HAP-1 (cell line): ENCODE measurements around the gene NME2.

Source experiments
- DNase-seq, 2 experiments: peaks; one replicate each; pipeline ENCODE4 v3.0.0-alpha.2; 2016 to 2020; ENCODE audit warnings: low spot score in 2 of 2
- H3K27me3 ChIP-seq: fragments of 250-450 bp; sonication (Bioruptor Pico); 2 replicates; pipeline ENCODE4 v1.5.1; 2020; ENCODE audit warnings: low read depth, mild to moderate bottlenecking, moderate library complexity
- H3K36me3 ChIP-seq: fragments of 250-450 bp; sonication (Bioruptor Pico); replicated peaks from 2 replicates; pipeline ENCODE4 v1.5.1; 2020; ENCODE audit warnings: mild to moderate bottlenecking
- H3K4me1 ChIP-seq: fragments of 250-450 bp; sonication (Bioruptor Pico); 2 replicates; pipeline ENCODE4 v1.5.1; 2020; ENCODE audit warnings: mild to moderate bottlenecking
- H3K4me3 ChIP-seq: fragments of 250-450 bp; sonication (Bioruptor Pico); 2 replicates; pipeline ENCODE4 v1.5.1; 2020; ENCODE audit warnings: mild to moderate bottlenecking, moderate library complexity
- H3K9me3 ChIP-seq: fragments of 250-450 bp; sonication (Bioruptor Pico); 2 replicates; pipeline ENCODE4 v1.5.1; 2020; ENCODE audit warnings: mild to moderate bottlenecking, moderate library complexity
- in situ Hi-C: fragments of 300-500 bp; cut with MboI; formaldehyde crosslinking; loops from 3 replicates; pipeline ENCODE4 v1.14.3; 2020; ENCODE audit warnings: low sequenced_read_pairs, inconsistent platforms, mixed read lengths

The NME2 gene

GRCh38 chr17:51135956-51136355 is 30.3 kb upstream of the NME2 start:
- Histone ChIP-seq H3K36me3 (no peaks in the 10 kb centered on the region), H3K4me1 (no peaks in the 10 kb centered on the region), H3K9me3 (no peaks in the 10 kb centered on the region), H3K27me3 (peaks cover 9% of the 10 kb centered on the region; the same call in 1 of the 2 replicates), H3K4me3 (no peak overlapping the region)
- no peak for DNase-seq
- in situ Hi-C loops = no loop called here

GRCh38 chr17:51142597-51142996 is 23.6 kb upstream of the NME2 start:
- DNase-seq = peak in 1 of 2 experiments; percentile 83
- in situ Hi-C loops = no loop called here
- H3K4me3 ChIP-seq = no peak overlapping the region
- H3K36me3 ChIP-seq = no peaks in the 10 kb centered on the region
- peaks cover 3% of the 10 kb centered on the region; the same call in 1 of the 2 replicates for H3K4me1 ChIP-seq
- H3K27me3 ChIP-seq = peaks cover 19% of the 10 kb centered on the region
- no peaks in the 10 kb centered on the region for H3K9me3 ChIP-seq

- in situ Hi-C loops = no loop called here
- Histone ChIP-seq H3K4me1 (peaks cover 3% of the 10 kb centered on the region; the same call in 1 of the 2 replicates), H3K36me3 (no peaks in the 10 kb centered on the region), H3K4me3 (no peak overlapping the region), H3K27me3 (peaks cover 17% of the 10 kb centered on the region), H3K9me3 (no peaks in the 10 kb centered on the region)
- no peak for DNase-seq
These were observed 21.8 kb upstream of the NME2 start for GRCh38 chr17:51144266-51145022.

GRCh38 chr17:51147650-51148049 is 18.6 kb upstream of the NME2 start:
- Histone ChIP-seq H3K27me3 (peaks cover 11% of the 10 kb centered on the region), H3K36me3 (no peaks in the 10 kb centered on the region), H3K9me3 (no peaks in the 10 kb centered on the region), H3K4me1 (peaks cover 6% of the 10 kb centered on the region), H3K4me3 (no peak overlapping the region)
- in situ Hi-C loops = no loop called here
- no peak for DNase-seq

- Histone ChIP-seq H3K9me3 (no peaks in the 10 kb centered on the region), H3K36me3 (no peaks in the 10 kb centered on the region), H3K4me3 (no peak overlapping the region), H3K4me1 (peaks cover 8% of the 10 kb centered on the region), H3K27me3 (peaks cover 8% of the 10 kb centered on the region)
- DNase-seq = no peak
- in situ Hi-C loops = no loop called here
These were observed 17.0 kb upstream of the NME2 start for GRCh38 chr17:51149163-51149562.

GRCh38 chr17:51150932-51151331 is 15.3 kb upstream of the NME2 start:
- Histone ChIP-seq H3K36me3 (peaks cover 8% of the 10 kb centered on the region), H3K9me3 (no peaks in the 10 kb centered on the region), H3K4me3 (no peak overlapping the region), H3K4me1 (peaks cover 13% of the 10 kb centered on the region), H3K27me3 (no peaks in the 10 kb centered on the region; the same call in none of the 2 replicates)
- no peak for DNase-seq
- in situ Hi-C loops = loop anchor here (5.0 to 10.0 kb wide), 2 partner anchors 149 to 286 kb away; partner anchors contain the start of gene TOB1

GRCh38 chr17:51152766-51153209 is 13.4 kb upstream of the NME2 start:
- H3K9me3 ChIP-seq = no peaks in the 10 kb centered on the region
- DNase-seq = no peak
- peaks cover 25% of the 10 kb centered on the region for H3K36me3 ChIP-seq
- in situ Hi-C loops = loop anchor here (5.0 to 10.0 kb wide), 2 partner anchors 150 to 288 kb away; partner anchors contain the start of gene TOB1
- H3K4me1 ChIP-seq = peaks cover 13% of the 10 kb centered on the region
- no peaks in the 10 kb centered on the region; the same call in 1 of the 2 replicates for H3K27me3 ChIP-seq
- H3K4me3 ChIP-seq = peak overlapping the region; percentile 79

GRCh38 chr17:51153210-51154072 is 12.8 kb upstream of the NME2 start, which contains the start of gene NME1:
TSS of gene NME1 (plus strand) at chr17:51153559. CDS start at chr17:51155655, 2,096 bp downstream.
- no peaks in the 10 kb centered on the region for H3K9me3 ChIP-seq
- peaks cover 32% of the 10 kb centered on the region for H3K36me3 ChIP-seq
- H3K27me3 ChIP-seq = no peaks in the 10 kb centered on the region
- peak within 1 kb of the TSS; percentile 79 for H3K4me3 ChIP-seq
- in situ Hi-C loops = loop anchor here (5.0 to 10.0 kb wide), 2 partner anchors 151 to 289 kb away; partner anchors contain the start of gene TOB1
- peaks cover 13% of the 10 kb centered on the region for H3K4me1 ChIP-seq
- peak; percentile 96 to 100 for DNase-seq

- in situ Hi-C loops = loop anchor here (5.0 to 10.0 kb wide), 2 partner anchors 152 to 289 kb away; partner anchors contain the start of gene TOB1
- DNase-seq = peak in 1 of 2 experiments; percentile 24
- no peaks in the 10 kb centered on the region for H3K9me3 ChIP-seq
- no peaks in the 10 kb centered on the region for H3K27me3 ChIP-seq
- H3K36me3 ChIP-seq = peaks cover 39% of the 10 kb centered on the region
- H3K4me1 ChIP-seq = peaks cover 13% of the 10 kb centered on the region
- H3K4me3 ChIP-seq = peak overlapping the region; percentile 79
These were observed 12.0 kb upstream of the NME2 start for GRCh38 chr17:51154176-51154575.

- H3K4me1 ChIP-seq = peaks cover 13% of the 10 kb centered on the region
- H3K27me3 ChIP-seq = no peaks in the 10 kb centered on the region
- no peak overlapping the region for H3K4me3 ChIP-seq
- no peak for DNase-seq
- H3K36me3 ChIP-seq = peaks cover 51% of the 10 kb centered on the region
- H3K9me3 ChIP-seq = no peaks in the 10 kb centered on the region
- in situ Hi-C loops = loop anchor here (10.0 kb wide), 1 partner anchor 291 kb away; the partner anchor contains the start of gene TOB1
These were observed 10.8 kb upstream of the NME2 start for GRCh38 chr17:51155416-51155815.

- Histone ChIP-seq H3K4me3 (no peak overlapping the region), H3K4me1 (peaks cover 3% of the 10 kb centered on the region), H3K27me3 (no peaks in the 10 kb centered on the region), H3K9me3 (no peaks in the 10 kb centered on the region), H3K36me3 (peaks cover 77% of the 10 kb centered on the region)
- no peak for DNase-seq
- in situ Hi-C loops = loop anchor here (10.0 kb wide), 1 partner anchor 295 kb away; the partner anchor contains the start of gene TOB1
These were observed 6.6 kb upstream of the NME2 start for GRCh38 chr17:51159604-51160003.

- in situ Hi-C loops = no loop called here
- no peaks in the 10 kb centered on the region for H3K9me3 ChIP-seq
- peaks cover 7% of the 10 kb centered on the region for H3K4me1 ChIP-seq
- peaks cover 67% of the 10 kb centered on the region for H3K36me3 ChIP-seq
- H3K4me3 ChIP-seq = no peak overlapping the region
- no peaks in the 10 kb centered on the region for H3K27me3 ChIP-seq
- no peak for DNase-seq
These were observed 4.7 kb upstream of the NME2 start for GRCh38 chr17:51161541-51161940.

- Histone ChIP-seq H3K36me3 (peaks cover 69% of the 10 kb centered on the region), H3K4me3 (peak overlapping the region; percentile 94), H3K27me3 (no peaks in the 10 kb centered on the region), H3K9me3 (no peaks in the 10 kb centered on the region), H3K4me1 (peaks cover 13% of the 10 kb centered on the region)
- peak in 1 of 2 experiments; percentile 47 for DNase-seq
- in situ Hi-C loops = no loop called here
These were observed 1.1 kb upstream of the NME2 start for GRCh38 chr17:51164911-51165679.
